ENCODE results near the gene ANKRD39.
A peak's percentile ranks its signal among the peaks of the same experiment; 100 is the strongest.

ANKRD39 gene

DNA sequence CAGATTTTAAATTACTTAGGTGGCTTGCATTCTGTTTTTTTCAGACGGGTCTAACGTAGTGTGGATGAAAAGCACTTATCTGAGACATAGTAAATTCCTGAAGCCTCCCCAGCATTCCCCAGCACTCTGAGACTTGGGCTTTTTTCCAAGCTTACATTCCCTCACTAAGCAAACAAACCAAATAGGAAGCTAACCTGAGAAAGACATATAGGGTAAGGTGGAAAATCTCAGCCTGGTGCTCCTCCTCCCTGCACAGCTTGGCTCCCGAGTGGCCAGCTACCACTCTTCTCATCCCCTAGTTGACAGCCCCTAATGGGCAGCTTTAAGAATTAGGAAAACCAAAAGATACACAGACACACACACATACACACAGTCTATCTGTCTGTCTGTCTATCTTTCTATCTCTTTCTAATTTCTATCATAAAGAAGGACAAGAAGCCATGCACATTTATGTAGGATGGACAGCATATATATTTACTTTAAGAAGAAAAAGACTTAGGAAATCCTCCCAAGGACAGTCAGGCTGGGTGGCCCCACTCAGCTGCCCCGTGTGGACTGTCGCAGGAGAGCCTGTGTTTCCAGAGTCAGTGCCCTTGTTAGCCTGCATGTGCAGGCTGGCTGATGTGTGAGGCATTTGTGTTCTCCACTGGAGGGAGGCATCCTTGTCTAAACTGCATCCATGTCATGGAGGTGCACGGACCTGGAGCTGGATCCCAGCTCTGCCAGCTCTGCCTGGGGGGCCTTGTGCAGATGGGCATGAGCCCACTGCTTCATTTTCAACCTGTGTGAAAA is 33.5 kb downstream of the ANKRD39 start:
- DNase-seq: no peak

GRCh38 chr2:96823198-96823597 is 34.6 kb downstream of the ANKRD39 start:
- DNase-seq: no peak

DNA sequence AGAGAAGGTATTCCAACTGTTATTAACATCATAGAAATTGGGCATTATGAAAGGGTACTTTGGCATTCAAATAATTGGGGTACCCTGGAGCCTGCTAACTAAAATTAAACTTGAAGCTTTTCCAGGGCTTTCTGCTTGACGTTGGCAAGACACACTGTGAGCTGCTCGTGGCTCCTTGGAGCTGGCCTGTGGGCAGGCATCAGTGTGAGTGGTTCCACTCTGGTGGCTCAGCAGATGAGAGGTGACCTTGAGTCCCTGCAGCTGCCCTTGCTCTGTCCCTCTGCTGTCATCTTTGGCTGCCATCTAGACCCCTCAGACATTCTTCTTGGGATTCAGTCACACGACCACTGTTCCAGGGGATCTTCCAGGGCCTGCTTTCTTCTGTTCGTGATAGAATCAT is 35.0 kb downstream of the ANKRD39 start:
- DNase-seq: no peak

DNA sequence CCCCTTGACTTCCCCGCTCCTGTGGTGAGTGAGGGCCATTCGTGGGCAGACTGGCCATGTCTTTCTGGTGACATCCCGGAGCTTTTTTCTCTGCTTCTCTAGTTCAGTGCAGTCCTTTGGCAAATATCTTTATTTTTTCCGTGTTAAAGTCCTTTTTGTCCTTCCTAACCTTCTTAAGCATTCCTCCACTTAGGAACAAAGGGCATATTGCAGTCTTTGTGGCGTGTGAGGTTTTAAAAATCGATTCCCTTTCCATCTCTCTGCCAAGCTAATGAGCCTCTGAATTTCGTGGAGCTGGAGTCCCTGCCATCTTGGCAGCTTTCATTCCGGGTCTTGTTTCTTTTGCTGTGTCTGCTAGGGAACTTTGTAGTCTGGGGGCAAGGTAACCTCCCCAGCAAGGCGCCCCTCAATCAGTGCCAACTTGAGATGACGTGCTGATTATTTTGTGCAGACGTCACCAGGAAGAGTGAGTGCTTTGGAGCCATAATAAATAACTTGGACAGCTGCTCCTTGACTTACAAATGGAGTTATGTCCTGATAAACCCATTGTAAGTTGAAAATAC is 36.6 kb downstream of the ANKRD39 start:
- no peak for DNase-seq

DNA sequence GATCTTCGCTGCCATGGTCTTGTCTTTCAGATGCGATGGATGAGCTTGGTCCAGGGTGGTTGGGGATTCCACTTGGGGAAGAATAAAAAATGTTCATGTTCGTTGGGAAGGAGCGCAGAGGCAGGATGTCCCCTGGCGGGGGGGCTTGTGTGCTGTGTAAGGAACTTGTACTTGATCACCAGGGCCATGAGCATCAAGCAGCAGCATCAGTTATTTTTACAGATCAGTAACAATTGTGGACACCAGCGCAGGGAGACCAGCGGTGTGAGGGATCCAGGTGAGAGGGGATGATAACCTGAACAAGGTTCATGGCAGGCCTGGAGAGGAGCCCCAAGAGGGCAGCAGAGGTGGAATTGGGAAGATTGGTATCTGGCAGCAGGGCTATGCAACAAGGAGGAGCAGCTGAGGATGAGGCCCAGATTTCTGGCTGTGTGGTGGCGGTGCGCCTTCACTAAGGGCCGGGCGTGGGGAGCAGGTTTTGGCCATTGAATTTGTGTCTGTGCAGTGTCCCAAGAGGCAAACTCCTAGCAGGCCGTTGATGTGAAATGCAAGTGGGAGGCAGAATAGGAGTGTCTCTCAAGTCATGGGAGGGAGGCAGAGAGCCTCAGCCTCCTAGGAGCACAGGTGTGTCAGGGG is 37.8 kb downstream of the ANKRD39 start:
- DNase-seq: no peak

GRCh38 chr2:96819128-96819875 is 38.5 kb downstream of the ANKRD39 start:
- peak; percentile 57 for DNase-seq

- DNase-seq: no peak
These were observed 39.9 kb downstream of the ANKRD39 start for GRCh38 chr2:96817882-96818281.

- peak; percentile 18 for DNase-seq
These were observed 40.7 kb downstream of the ANKRD39 start for GRCh38 chr2:96816836-96817702.

DNA sequence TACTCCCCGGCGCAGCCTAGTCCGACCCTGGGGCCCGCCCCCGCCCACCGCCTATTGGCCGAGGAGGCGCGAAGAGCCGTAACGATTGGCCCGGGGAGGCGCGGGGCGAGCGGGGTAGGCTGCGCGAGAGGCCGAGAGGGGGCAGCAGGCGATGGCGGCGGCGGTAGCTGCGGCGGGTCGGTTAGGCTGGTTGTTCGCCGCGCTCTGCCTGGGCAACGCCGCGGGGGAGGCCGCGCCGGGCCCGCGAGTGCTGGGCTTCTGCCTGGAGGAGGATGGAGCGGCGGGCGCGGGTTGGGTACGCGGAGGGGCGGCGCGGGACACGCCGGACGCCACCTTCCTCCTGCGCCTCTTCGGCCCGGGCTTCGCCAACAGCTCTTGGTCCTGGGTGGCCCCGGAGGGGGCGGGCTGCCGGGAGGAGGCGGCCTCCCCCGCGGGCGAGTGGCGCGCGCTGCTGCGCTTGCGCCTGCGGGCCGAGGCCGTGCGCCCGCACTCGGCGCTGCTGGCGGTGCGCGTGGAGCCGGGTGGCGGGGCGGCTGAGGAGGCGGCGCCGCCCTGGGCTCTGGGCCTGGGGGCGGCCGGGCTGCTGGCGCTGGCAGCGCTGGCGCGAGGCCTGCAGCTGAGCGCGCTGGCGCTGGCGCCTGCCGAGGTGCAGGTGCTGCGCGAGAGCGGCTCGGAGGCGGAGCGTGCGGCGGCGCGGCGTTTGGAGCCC is 41.5 kb downstream of the ANKRD39 start, which contains the start of gene CNNM3:
CNNM3 (plus strand) TSS at position 142 of the 709 bp plus-strand sequence; CDS start at position 152, 10 bp downstream.
- peak; percentile 84 for DNase-seq

DNA sequence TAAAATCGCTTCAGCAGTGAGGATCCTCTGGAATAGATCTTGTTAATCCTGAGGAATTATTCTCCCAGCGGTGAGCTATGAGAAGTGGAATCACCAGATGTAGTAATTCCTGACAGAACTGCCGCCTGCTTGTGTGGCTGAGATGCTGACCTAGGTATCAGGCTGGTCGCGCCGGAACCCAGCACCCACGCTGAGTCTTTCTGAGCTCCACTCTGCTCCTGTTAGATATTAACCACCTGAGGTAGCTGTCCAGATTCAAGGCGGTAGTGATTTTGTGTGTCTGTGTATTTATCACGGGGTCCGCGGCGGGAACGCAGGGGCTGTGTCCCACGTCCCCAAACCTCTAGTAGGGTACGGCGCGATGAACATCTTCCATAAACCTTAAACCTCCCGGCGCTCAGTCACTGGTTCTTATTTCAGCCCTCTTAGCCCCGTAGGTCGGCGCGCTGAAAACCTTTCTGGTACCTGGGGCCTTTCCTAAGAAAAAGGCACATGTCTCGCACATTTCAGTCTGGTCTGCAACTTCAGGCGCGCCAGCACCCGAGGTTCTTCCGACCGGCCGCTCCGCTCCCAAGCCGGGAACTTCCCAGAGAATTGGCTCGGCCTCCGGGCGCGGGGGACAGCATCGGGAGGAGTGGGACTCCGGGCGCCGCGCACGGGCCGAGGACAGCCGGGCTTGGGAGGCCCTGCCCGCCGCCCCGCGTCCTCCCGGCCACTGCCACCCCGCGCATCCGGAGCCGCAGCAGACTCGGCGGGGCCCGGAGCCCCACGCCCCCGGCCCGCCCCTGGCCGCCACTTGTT is 42.3 kb downstream of the ANKRD39 start:
- DNase-seq: peak; percentile 45

DNA sequence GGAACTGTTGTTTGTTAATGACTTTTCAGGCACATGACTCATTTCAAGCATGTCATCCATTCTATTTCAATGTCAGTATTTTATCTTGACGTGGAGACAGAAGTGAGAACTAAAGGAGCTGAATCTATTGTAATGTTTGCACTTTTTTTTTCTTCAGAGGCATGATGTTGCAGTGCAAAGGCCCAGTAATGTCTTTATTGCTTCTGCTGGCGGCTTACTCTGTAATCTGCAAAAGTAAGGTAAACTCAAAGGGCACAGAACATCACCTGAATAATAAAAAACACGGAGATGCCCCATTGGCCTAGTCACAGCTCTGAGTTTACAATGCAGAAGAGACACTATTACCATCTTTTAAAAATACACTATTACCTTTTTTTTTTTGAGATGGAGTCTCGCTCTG is 44.2 kb downstream of the ANKRD39 start:
- no peak for DNase-seq

GRCh38 chr2:96811917-96812316 is 45.9 kb downstream of the ANKRD39 start:
- no peak for DNase-seq

DNA sequence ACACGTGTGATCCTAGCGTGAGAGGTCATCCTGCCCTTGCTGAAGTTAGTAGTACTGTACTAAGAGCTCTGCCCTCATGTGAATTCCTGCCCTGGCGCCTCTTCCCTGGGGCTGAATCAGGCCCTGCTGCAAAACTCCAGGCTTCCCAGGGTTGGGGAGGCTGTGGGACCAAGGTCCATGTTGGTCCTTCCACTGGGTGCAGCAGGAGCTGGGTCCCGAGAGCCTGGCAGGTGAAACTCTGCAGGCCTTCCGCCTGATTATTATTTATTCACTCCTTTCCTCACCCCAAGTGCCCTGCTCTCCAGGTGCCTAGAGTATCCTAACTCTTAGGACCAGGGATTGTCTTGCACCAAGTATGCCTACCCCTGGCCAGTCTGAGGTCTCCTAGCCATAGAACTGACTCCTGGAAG is 47.0 kb downstream of the ANKRD39 start:
- DNase-seq: no peak

DNA sequence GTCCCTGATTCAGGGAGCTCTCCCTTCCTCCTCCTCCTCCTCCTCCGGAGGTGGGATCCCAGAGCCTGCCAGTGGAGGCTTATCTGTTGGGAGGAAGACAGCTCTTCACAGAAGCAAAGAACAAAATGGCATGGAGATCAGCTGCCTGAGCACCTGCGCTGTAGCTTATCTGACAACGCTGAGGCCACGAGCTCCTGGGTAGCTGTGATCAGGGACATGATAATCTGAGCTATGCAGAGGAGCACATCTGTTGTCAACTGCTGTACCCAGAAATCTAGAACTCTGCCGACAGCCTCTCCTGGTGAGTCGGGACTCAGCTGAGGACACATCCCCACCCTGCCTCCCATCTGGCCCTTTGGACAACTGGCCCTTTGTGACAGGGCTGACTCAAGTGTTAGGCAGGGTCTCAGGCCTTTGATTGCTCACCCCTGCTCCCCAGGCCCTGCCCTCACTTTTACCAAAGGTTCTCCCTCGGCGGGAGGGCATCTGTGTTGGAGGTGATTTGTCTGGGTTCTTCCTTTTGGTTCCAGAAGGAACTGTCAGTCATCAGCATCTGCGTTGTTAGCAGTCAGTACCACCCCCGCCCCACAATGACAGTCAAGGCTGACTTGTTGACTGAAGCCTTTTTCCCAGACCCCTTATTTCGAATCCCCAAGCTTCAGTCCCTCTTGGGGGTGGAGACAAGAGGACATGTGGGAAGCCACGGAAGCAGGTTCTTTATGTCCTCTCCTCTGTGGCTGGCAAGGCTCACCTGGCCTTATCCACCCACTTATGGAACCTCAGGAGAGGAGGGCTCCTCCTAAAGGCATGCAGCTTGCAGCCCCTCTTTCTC is 47.6 kb downstream of the ANKRD39 start:
- no peak for DNase-seq

DNA sequence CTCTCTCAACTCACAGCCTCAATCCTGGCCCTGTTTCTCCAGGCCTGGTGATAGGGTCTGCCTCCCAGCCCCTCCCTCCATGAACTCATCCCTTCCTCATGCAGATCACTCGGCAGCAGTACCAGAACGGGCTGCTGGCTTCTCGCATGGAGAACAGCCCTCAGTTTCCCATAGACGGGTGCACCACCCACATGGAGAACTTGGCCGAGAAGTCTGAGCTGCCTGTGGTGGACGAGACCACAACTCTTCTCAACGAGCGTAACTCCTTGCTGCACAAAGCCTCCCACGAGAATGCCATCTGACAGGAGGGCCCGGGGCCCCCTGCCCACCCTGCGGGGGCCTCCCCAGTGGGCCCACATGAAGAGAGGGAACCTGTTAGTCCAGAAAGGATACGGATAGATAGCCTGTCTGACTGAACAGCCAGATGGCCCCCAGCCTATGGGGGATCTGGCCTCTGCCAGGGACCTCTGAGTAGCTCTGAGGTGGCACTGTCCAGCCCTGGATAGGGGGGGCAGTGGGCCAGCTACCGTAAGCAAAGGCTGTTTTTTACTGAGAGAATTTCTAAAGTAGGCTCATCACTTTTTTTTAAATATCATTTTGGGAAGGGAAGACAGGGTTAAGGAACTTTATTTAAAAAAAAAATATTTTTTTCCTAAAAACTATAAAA is 48.5 kb downstream of the ANKRD39 start:
- no peak for DNase-seq

DNA sequence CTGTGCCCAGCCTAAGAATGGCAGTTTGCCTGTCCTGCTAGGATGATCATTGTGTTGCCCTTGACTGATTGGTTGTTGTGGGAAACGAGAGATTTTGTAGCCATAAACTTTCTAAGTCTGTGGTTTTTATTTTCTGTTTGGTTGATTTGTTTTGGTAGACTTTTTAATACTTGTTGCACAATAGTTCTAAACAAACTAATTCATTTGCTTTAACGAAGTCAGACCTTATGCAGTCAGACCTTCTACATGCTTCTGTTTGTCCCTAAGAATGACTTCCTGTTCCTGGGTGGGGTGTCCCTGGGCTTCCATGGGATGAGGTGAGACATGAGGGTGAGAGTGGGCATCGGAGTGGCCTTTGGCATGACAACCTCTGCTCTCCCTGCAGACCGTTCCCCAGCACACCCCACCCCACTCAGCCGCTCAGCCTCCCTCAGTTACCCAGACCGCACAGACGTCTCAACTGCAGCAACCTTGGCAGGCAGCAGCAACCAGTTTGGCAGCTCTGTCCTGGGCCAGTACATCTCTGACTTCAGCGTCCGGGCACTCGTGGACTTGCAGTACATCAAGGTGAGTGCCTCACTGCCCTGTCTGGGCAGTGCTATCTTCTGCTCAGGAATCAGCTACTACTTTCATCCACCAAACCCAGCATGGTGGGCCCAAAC is 49.5 kb downstream of the ANKRD39 start:
- DNase-seq: no peak

GRCh38 chr2:96807127-96807471 is 50.7 kb downstream of the ANKRD39 start:
- DNase-seq: no peak

DNA sequence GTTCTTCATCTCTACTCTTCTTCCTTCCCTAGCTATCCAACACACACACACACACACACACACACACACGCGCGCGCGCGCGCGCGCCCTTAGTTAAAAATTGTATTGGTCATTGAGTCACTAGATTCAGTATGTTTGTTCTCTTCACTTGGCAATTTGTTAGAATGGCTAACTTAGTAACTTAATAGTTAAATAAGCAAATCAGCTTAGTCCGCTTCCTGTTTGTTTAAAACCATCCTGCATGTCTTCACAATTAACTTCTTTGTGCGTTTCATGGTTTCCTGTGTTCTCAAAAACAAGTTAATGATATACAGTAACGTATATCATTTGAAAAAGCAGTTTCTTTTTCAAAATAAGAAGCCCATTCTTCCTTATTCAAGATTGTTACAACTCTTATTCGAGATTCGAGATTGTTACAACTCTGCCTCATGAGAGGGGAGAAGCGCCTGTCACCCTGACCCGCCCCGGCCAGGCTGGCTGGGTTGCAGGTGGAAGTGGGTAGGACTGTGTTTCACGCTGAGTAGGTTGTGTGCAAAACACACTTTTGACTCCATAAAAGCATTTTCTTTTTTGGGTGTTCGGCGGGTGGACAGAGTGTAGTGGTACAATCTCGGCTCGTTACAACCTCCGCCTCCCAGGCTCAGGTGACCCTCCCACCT is 51.2 kb downstream of the ANKRD39 start:
- peak; percentile 17 for DNase-seq

Data from NCI-H526 treated with DMSO at 0.1 percent for 48 hours (cell line).